HepG2 (cell line): Measurements from ENCODE around the gene ABCG1. TPM values are rescaled to one million over a fixed set of nuclear protein-coding genes. Genes with fewer than 3 reads are reported as not detected.

Experiments
- ATAC-seq: fragments of 200-7000 bp; cut with Tn5 transposase; 3 replicates; pipeline ENCODE4 v1.9.1; 2020; ENCODE audit warnings: mild to moderate bottlenecking, moderate library complexity
- BruUV-seq: library from RNA; stranded (reverse); fragments of 400-500 nt; replicated peaks from 2 replicates; lab custom pipeline; 2021; lab: Mats Ljungman, UMichigan
- CTCF ChIA-PET: fragments of 300-600 bp; formaldehyde crosslinking; extraction: SDS; loops from one replicate; lab custom pipeline; 2021; ENCODE audit warnings: low total read pairs, inconsistent platforms, low intra/inter-chr PET ratio; lab: Yijun Ruan, JAX
- POLR2A ChIA-PET: fragments of 350-600 bp; sonication (Branson Sonifier 250); formaldehyde crosslinking; loops from one replicate; lab custom pipeline; 2020; ENCODE audit warnings: antibody characterized with exemption, inconsistent platforms; lab: Yijun Ruan, JAX
- DNase-seq: peaks from one replicate; pipeline ENCODE4 v3.0.0-alpha.2; 2015; ENCODE audit warnings: low spot score
- FAIRE-seq: peaks from 3 replicates; lab custom pipeline; 2011; peaks lifted over from hg19 to GRCh38; lab: Jason Lieb, UNC
- H2AFZ ChIP-seq: one replicate; pipeline ENCODE4 v1.6.1; 2011; ENCODE audit warnings: low read length, inconsistent platforms
- H3K27ac ChIP-seq: fragments of 300-600 bp; 3 replicates; pipeline ENCODE4 v1.8.0; 2011; ENCODE audit warnings: mixed run types, mild to moderate bottlenecking, mixed read lengths, low read length, inconsistent platforms; ENCODE audit not compliant: insufficient read depth; ENCODE audit errors: extremely low read length
- H3K27me3 ChIP-seq, 2 experiments: fragments of 200-600 bp in 1 of 2; 2 replicates in 1 of 2; 3 replicates in 1 of 2; pipeline versions ENCODE4 v1.6.0 to v1.8.0; 2011; ENCODE audit warnings: low read length in 2 of 2, mild to moderate bottlenecking in 2 of 2, moderate library complexity in 2 of 2, inconsistent platforms in 1 of 2; ENCODE audit not compliant: insufficient read depth in 2 of 2, control insufficient read depth in 1 of 2
- H3K36me3 ChIP-seq, 2 experiments: fragments of 200-600 bp in 1 of 2; replicated peaks in 1 of 2; 2 replicates in 1 of 2; 3 replicates in 1 of 2; pipeline versions ENCODE4 v1.5.1 to v1.8.0; 2011; ENCODE audit warnings: low read length in 2 of 2, inconsistent platforms in 1 of 2; ENCODE audit not compliant: insufficient read depth in 2 of 2, control insufficient read depth in 1 of 2
- H3K4me1 ChIP-seq: 2 replicates; pipeline ENCODE4 v1.5.1; 2012; ENCODE audit warnings: low read length, inconsistent platforms; ENCODE audit not compliant: insufficient read depth
- H3K4me2 ChIP-seq: 2 replicates; pipeline ENCODE4 v1.6.0; 2011; ENCODE audit warnings: low read depth, low read length, inconsistent platforms
- H3K4me3 ChIP-seq, 3 experiments: fragments of 200-600 bp in 1 of 3; sonication (generic), shearing (Covaris generic) in 1 of 3; replicated peaks in 1 of 3; 2 replicates each; pipeline ENCODE4 v1.5.1; 2011 to 2016; ENCODE audit warnings: low read length in 3 of 3, inconsistent platforms in 2 of 3, low read depth in 2 of 3, mild to moderate bottlenecking in 2 of 3, control low read depth in 1 of 3, mixed read lengths in 1 of 3; ENCODE audit not compliant: insufficient read depth in 1 of 3
- H3K79me2 ChIP-seq: one replicate; pipeline ENCODE4 v1.6.1; 2011; ENCODE audit warnings: low read length, inconsistent platforms; ENCODE audit not compliant: insufficient read depth
- H3K9ac ChIP-seq: 2 replicates; pipeline ENCODE4 v1.6.0; 2011; ENCODE audit warnings: mild to moderate bottlenecking, low read depth, low read length, inconsistent platforms; ENCODE audit not compliant: insufficient read depth
- H3K9me3 ChIP-seq: 2 replicates; pipeline ENCODE4 v1.5.1; 2012; ENCODE audit warnings: mild to moderate bottlenecking, low read length
- H4K20me1 ChIP-seq: 2 replicates; pipeline ENCODE4 v1.6.0; 2011; ENCODE audit warnings: inconsistent platforms, mild to moderate bottlenecking, low read length, moderate library complexity; ENCODE audit not compliant: insufficient read depth
- ELF4 ChIP-seq: sonication (generic); formaldehyde crosslinking; IDR thresholded peaks from 2 replicates; pipeline ENCODE4 v1.5.0; 2020; ENCODE audit warnings: missing genetic modification reagents, mild to moderate bottlenecking, moderate library complexity, borderline replicate concordance
- GATAD2A ChIP-seq: IDR thresholded peaks from 2 replicates; pipeline ENCODE4 v1.6.1; 2016
- HMGA1 ChIP-seq: sonication (generic); formaldehyde crosslinking; conservative IDR thresholded peaks from 2 replicates; pipeline ENCODE4 v1.4.0; 2020; ENCODE audit warnings: missing genetic modification reagents
- HNRNPH1 ChIP-seq: fragments of 200-400 bp; formaldehyde crosslinking; optimal IDR thresholded peaks from 2 replicates; pipeline ENCODE3; 2017; ENCODE audit warnings: mild to moderate bottlenecking, low read depth, low read length
- JUND ChIP-seq: sonication (generic); formaldehyde crosslinking; IDR thresholded peaks from 2 replicates; pipeline ENCODE4 v1.8.0; 2022; ENCODE audit warnings: mild to moderate bottlenecking, missing genetic modification reagents
- MAFG ChIP-seq: sonication (generic); formaldehyde crosslinking; IDR thresholded peaks from 2 replicates; pipeline ENCODE4 v1.5.1; 2020; ENCODE audit warnings: mild to moderate bottlenecking, missing genetic modification reagents
- POLR2AphosphoS2 ChIP-seq: IDR thresholded peaks from 2 replicates; pipeline ENCODE4 v1.6.1; 2011; ENCODE audit warnings: low read depth, low read length, improper control_type of control experiment
- SMC3 ChIP-seq: IDR thresholded peaks from 2 replicates; pipeline ENCODE4 v1.6.1; 2011; ENCODE audit warnings: low read length, improper control_type of control experiment
- SP5 ChIP-seq: IDR thresholded peaks from 2 replicates; pipeline ENCODE4 v1.6.1; 2016; ENCODE audit warnings: low read depth, borderline replicate concordance
- ZFP37 ChIP-seq: sonication (generic); formaldehyde crosslinking; IDR thresholded peaks from 2 replicates; pipeline ENCODE4 v1.4.0; 2020; ENCODE audit warnings: missing genetic modification reagents, borderline replicate concordance
- ZNF224 ChIP-seq: sonication (generic); formaldehyde crosslinking; IDR thresholded peaks from 2 replicates; pipeline ENCODE4 v1.5.0; 2020; ENCODE audit warnings: mild to moderate bottlenecking, missing genetic modification reagents
- ZNF234 ChIP-seq: sonication (generic); formaldehyde crosslinking; conservative IDR thresholded peaks from 2 replicates; pipeline ENCODE4 v1.5.1; 2020; ENCODE audit warnings: mild to moderate bottlenecking, missing genetic modification reagents
- ZNF430 ChIP-seq: sonication (generic); formaldehyde crosslinking; IDR thresholded peaks from 2 replicates; pipeline ENCODE4 v1.9.0; 2021; ENCODE audit warnings: mild to moderate bottlenecking, missing genetic modification reagents
- ZNF674 ChIP-seq: sonication (generic); formaldehyde crosslinking; IDR thresholded peaks from 2 replicates; pipeline ENCODE4 v1.5.0; 2020; ENCODE audit warnings: low read depth, mild to moderate bottlenecking, missing genetic modification reagents
- ZSCAN25 ChIP-seq: sonication (generic); formaldehyde crosslinking; IDR thresholded peaks from 2 replicates; pipeline ENCODE4 v1.8.0; 2022; ENCODE audit warnings: mild to moderate bottlenecking, missing genetic modification reagents
- in situ Hi-C: cut with HindIII; loops from 2 replicates; pipeline ENCODE4 v1.10.0; 2017; ENCODE audit warnings: low pct_unique_long_range_greater_than_20kb; ENCODE audit not compliant: extremely low pct_ligation_motif_present
- intact Hi-C: fragments of 100-400 bp; cut with micrococcal nuclease; formaldehyde crosslinking; loops from one replicate; pipeline ENCODE4 v1.10.0; 2022; ENCODE audit not compliant: unreplicated experiment
- polyA plus RNA-seq, 8 experiments: library from polyadenylated mRNA; depleted of rRNA in 3 of 8; stranded (reverse) in 7 of 8; unstranded in 1 of 8; fragments of >200 nt; fragmentation: Illumina TruSeq in 4 of 8; extraction: Trizol in 4 of 8; gene quantifications; 2 replicates each; pipeline versions ENCODE4 v1.2.1 to v1.2.3, GENCODE V29; 2011 to 2016; ENCODE audit warnings: low read depth in 4 of 8, missing spikeins in 1 of 8, mixed read lengths in 1 of 8; ENCODE audit not compliant: insufficient read depth in 1 of 8
- total RNA-seq, 5 experiments: library from RNA; depleted of rRNA; stranded (reverse); fragments of >200 nt; fragmentation: Illumina TruSeq; extraction: Trizol; gene quantifications; 2 replicates each; pipeline ENCODE4 v1.2.3, GENCODE V29; 2016; ENCODE audit warnings: low read depth in 1 of 5
- TF ChIP-seq, protein P1 (sequence below): sonication (generic); formaldehyde crosslinking; IDR thresholded peaks from 2 replicates; pipeline ENCODE4 v1.4.0; 2020; ENCODE audit warnings: low read depth, missing genetic modification reagents
- TF ChIP-seq, protein P2 (sequence below): sonication (generic); formaldehyde crosslinking; IDR thresholded peaks from 2 replicates; pipeline ENCODE4 v1.4.0; 2020; ENCODE audit warnings: missing genetic modification reagents
- TF ChIP-seq, protein P3 (sequence below): sonication (generic); formaldehyde crosslinking; IDR thresholded peaks from 2 replicates; pipeline ENCODE4 v1.9.0; 2021; ENCODE audit warnings: missing genetic modification reagents, mild to moderate bottlenecking, borderline replicate concordance

The ABCG1 gene
- total and polyA plus RNA-seq, 2 of the 13 experiments (the other 11 are each of a cell fraction or from before 2014, with no cell fraction given), result 0.04 TPM; not detected in 1

DNA sequence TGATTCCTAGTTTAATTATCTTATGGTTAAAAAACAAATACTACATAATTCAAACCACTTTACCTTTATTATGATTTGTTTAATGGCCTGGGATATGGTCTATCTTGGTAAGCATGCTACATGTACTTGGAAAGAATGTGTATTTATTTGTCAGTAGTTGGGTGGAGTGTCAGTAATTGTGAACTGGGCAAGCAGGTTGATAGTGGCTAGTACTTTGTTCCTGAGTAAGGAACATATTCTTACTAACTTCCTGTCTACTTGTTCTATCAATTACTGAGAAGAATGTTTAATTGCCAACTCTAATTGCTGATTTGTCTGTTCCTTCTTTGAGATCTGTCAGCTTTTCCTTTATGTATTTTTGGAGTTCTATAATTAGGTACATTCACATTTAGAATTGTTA lies 49.2 kb upstream of the ABCG1 start:
- ChIA-PET CTCF (no interaction called here), POLR2A (no interaction called here)
- in situ Hi-C loops (no loop called here), intact Hi-C loops (no loop called here)
- no peak overlapping the region for H3K4me3 ChIP-seq
- H4K20me1 ChIP-seq, result no peaks in the 10 kb centered on the region
- DNase-seq (no peak), ATAC-seq (no peak), FAIRE-seq (no peak)
- H3K27me3 ChIP-seq, result no peaks in the 10 kb centered on the region
- no peaks in the 10 kb centered on the region for H3K79me2 ChIP-seq
- H3K4me2 ChIP-seq, result no peak overlapping the region
- no peaks in the 10 kb centered on the region for H3K9me3 ChIP-seq
- TF ChIP-seq ZNF224 (CRISPR knock-in tag), result no peak
- no peak for TF ChIP-seq ELF4 (CRISPR knock-in tag)
- TF ChIP-seq, protein P1, sequence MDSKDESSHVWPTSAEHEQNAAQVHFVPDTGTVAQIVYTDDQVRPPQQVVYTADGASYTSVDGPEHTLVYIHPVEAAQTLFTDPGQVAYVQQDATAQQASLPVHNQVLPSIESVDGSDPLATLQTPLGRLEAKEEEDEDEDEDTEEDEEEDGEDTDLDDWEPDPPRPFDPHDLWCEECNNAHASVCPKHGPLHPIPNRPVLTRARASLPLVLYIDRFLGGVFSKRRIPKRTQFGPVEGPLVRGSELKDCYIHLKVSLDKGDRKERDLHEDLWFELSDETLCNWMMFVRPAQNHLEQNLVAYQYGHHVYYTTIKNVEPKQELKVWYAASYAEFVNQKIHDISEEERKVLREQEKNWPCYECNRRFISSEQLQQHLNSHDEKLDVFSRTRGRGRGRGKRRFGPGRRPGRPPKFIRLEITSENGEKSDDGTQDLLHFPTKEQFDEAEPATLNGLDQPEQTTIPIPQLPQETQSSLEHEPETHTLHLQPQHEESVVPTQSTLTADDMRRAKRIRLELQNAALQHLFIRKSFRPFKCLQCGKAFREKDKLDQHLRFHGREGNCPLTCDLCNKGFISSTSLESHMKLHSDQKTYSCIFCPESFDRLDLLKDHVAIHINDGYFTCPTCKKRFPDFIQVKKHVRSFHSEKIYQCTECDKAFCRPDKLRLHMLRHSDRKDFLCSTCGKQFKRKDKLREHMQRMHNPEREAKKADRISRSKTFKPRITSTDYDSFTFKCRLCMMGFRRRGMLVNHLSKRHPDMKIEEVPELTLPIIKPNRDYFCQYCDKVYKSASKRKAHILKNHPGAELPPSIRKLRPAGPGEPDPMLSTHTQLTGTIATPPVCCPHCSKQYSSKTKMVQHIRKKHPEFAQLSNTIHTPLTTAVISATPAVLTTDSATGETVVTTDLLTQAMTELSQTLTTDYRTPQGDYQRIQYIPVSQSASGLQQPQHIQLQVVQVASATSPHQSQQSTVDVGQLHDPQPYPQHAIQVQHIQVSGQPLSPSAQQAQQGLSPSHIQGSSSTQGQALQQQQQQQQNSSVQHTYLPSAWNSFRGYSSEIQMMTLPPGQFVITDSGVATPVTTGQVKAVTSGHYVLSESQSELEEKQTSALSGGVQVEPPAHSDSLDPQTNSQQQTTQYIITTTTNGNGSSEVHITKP (CRISPR knock-in tag), result no peak
- TF ChIP-seq JUND (CRISPR knock-in tag), result no peak
- TF ChIP-seq SP5 (CRISPR knock-in tag), result no peak
- no peak for TF ChIP-seq GATAD2A (CRISPR knock-in tag)
- no peak for TF ChIP-seq SMC3
- no peak for TF ChIP-seq ZNF674
- no peak for TF ChIP-seq HMGA1
- TF ChIP-seq, protein P2, sequence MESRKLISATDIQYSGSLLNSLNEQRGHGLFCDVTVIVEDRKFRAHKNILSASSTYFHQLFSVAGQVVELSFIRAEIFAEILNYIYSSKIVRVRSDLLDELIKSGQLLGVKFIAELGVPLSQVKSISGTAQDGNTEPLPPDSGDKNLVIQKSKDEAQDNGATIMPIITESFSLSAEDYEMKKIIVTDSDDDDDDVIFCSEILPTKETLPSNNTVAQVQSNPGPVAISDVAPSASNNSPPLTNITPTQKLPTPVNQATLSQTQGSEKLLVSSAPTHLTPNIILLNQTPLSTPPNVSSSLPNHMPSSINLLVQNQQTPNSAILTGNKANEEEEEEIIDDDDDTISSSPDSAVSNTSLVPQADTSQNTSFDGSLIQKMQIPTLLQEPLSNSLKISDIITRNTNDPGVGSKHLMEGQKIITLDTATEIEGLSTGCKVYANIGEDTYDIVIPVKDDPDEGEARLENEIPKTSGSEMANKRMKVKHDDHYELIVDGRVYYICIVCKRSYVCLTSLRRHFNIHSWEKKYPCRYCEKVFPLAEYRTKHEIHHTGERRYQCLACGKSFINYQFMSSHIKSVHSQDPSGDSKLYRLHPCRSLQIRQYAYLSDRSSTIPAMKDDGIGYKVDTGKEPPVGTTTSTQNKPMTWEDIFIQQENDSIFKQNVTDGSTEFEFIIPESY (CRISPR knock-in tag), result no peak
- no peak for TF ChIP-seq ZNF430 (CRISPR knock-in tag)
- TF ChIP-seq, protein P3, sequence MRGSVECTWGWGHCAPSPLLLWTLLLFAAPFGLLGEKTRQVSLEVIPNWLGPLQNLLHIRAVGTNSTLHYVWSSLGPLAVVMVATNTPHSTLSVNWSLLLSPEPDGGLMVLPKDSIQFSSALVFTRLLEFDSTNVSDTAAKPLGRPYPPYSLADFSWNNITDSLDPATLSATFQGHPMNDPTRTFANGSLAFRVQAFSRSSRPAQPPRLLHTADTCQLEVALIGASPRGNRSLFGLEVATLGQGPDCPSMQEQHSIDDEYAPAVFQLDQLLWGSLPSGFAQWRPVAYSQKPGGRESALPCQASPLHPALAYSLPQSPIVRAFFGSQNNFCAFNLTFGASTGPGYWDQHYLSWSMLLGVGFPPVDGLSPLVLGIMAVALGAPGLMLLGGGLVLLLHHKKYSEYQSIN (CRISPR knock-in tag), result no peak
- TF ChIP-seq HNRNPH1, result no peak
- no peak for TF ChIP-seq ZNF234 (CRISPR knock-in tag)
- no peak for TF ChIP-seq ZFP37 (CRISPR knock-in tag)
- TF ChIP-seq ZSCAN25 (CRISPR knock-in tag), result no peak
- no peak for TF ChIP-seq MAFG (CRISPR knock-in tag)
- TF ChIP-seq POLR2AphosphoS2, result no peak
- H3K36me3 ChIP-seq, result no peaks in the 10 kb centered on the region
- H3K9ac ChIP-seq, result no peak overlapping the region
- H2AFZ ChIP-seq, result no peak overlapping the region
- BruUV-seq, result no TSS peak
- no peaks in the 10 kb centered on the region for H3K4me1 ChIP-seq
- no peak overlapping the region for H3K27ac ChIP-seq
